IPS-18c (cell line): Measurements from ENCODE around the gene TRAPPC6A.

Experiments used
- H3K4me3 ChIP-seq: 2 replicates; pipeline ENCODE4 v1.7.0; 2013; ENCODE audit warnings: low read depth, mild to moderate bottlenecking, low read length, moderate library complexity; ENCODE audit not compliant: insufficient read depth
- H3K9me3 ChIP-seq: one replicate; pipeline ENCODE4 v1.6.1; 2013; ENCODE audit warnings: mild to moderate bottlenecking, low read length, moderate library complexity; ENCODE audit not compliant: control insufficient read depth, insufficient read depth

TRAPPC6A gene

DNA sequence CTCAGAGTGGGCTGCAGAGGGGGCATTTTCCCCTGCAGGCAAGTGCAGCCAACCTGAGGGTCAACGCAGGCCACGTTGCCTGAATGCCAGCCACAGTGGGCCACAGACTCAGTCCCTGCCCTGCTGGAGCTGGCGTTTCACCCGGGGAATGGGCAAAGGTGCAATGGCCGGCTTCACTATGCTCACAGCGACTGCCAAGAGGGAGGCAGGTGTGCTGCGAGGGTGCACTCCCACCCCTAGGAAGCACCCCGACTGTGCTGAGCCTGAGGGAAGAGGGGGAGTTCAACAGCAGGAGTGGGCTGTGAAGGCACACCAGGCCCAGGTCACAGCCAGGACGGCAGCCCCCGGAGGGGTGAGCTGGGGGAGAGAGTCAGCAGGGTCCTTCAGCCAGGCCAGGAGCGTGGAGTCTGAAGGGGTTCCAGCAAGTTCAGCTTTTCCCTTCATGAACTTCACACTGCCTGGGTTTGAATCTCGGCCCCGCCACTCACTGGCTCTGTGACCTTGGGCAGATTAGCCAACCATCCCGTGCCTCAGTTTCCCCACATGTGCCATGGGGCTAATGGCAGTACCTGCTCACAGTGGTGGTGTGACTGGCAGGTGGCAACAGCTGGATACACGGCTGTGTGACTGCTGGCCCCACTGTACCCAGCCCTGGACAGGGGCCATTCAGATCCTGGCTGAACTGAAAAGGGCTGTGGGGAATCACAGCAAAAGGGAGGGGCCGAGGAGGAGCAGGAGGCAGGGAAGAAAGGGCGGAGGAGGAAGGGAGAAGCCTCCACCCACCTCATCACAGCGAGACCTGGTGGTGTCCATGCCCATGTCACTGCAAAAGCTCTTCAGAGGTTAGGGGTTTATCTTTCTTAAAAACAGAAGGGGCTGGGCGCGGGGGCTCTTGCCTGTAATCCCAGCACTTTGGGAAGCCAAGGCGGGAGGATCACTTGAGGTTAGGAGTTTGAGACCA, 7.6 kb downstream of the TRAPPC6A start:
- H3K9me3 ChIP-seq, result no peaks in the 10 kb centered on the region
- no peak overlapping the region for H3K4me3 ChIP-seq

DNA sequence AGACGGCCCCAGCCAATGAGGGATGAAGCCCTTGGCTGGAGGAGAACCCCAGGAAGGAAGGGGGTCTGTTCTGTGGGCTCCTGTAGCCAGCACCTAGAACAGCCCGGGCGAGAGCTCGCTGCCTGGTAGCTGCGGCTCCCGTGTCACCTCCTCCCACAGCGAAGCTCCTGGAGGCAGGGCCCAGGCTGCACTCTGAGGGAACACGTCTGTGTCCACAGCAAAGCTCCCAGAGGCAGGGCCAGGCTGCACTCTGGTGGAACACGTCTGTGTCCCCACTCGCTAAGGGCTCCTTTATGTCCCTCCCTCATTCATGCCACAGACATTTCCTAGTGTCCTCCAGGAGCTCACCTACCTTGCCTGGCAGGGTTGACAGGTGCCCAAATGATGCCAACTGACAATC, 8.4 kb downstream of the TRAPPC6A start:
- no peak overlapping the region for H3K4me3 ChIP-seq
- no peaks in the 10 kb centered on the region for H3K9me3 ChIP-seq

DNA sequence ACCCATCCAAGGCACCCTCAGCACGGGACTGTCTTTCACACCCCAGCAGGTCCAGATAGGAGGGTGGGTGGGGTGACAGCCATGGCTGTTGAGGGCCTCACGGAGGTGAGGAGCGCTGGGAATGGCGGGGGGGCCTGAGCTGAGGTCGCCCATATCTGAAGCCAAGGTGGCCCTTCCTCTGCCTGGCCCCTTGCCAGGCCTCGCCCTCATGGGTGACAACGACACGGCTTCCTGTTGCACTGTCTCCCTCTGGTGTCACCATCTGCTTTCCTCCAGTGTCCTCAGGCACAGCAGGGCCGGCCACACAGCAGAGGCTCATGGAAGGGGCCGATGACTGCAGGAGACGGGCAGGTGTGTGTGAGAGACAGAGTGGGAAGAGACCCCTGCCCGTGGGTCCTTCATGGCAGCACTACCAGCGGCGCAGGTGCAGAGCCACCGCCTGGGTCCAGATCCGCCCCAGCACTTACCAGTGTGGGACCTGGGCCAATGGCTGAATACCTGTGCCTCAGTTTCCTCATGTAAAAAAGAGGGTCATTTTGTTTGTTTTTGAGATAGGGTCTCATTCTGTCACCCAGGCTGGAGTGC, 9.2 kb downstream of the TRAPPC6A start:
- no peaks in the 10 kb centered on the region for H3K9me3 ChIP-seq
- no peak overlapping the region for H3K4me3 ChIP-seq

DNA sequence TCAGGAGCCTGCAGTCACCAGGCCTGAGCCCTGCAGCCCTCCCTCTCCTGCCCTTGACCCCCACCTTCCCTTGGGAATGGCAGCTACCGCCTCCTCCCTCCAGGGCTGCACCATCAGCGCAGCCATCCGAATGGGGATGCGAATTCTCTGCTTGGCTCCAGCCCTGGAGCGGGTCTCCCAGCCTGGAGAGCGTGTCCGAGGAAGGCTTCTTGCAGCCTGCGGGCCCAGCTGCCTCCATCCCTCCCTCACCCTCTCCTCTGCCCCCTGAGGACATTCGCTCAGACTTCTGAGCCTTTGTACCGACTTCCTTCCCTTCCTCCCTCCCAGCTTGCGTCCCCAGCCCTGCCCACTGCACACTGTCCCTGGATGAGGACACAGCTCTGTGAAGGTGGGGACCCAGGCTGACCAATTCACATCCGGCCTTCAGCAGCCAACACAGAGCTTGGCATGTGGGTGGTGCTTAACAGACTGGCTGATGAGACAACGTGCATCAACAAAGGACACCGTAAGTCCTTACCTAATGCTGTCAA, 11.2 kb downstream of the TRAPPC6A start:
- no peaks in the 10 kb centered on the region for H3K9me3 ChIP-seq
- no peak overlapping the region for H3K4me3 ChIP-seq

DNA sequence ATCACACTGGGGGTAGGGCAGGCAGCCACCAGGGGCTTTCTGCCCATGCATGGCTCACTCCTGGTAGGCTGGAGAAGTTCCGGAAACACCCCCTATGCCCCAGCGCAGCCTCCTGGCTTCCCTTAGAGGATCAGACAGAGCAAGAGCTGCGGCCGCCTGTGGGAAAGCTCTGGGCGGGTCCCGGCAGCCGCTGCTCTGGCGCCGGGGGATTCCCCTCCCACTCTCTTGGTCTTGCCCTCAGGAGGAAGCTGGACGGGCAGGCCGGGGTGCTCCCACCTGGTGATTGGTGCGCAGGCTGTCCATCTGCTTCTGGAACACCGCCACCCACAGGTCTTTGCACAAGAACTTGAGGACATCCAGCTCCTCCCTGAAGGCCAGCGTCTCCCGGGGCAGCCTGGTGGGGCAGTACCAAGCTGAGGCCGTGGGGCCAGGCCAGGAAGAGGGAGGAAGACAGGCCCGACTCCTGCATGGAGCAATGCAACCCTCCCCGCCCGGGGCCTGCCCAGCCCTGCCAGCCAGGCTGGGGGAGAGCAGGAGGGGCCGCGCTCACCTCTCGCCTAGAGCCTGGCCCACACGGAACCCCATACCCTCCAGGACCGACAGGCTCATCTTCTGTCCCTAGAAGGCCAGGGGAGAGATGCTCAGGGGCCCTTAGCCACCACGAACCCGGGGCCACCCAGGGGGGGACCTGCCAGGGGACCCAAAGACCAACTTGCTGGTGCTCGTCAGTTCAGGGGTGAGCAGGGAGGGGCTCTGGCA, 13.3 kb downstream of the TRAPPC6A start:
- no peaks in the 10 kb centered on the region for H3K9me3 ChIP-seq
- H3K4me3 ChIP-seq, result no peak overlapping the region

DNA sequence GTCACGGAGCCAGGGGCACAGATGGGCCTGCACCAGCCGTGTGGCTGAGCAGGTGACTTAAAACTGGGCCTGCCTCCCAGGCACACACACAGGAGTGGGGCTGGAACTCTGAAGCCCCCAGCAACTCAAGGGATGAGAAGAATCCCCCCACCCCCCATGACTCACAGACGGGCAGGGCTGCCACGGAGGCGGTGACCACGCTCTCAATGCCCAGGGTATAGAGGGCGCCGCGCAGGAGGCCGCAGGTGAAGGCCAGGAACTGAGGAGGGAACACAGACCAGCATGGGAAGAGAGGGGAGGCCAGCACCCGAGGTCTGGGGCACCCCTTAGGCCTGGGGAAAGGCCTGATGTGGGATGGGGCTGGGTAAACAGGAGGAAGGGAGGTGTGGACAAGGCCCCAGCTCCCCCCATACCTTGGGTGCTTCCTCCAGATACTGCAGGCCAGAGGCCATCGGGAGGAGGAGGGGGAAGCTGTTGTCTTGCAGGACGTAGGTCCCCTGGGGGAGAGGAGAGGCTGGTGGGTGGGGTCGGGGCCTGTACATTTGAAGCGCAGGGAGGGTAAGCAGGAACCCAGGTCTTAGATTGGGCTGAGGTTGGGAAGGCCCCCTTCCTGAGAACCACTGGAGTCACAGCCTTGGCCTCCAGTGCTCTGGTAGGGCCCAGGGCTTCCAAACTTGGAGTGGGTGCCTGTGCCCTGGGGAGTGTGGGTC, 14.1 kb downstream of the TRAPPC6A start:
- Histone ChIP-seq H3K4me3 (no peak overlapping the region), H3K9me3 (no peaks in the 10 kb centered on the region)

DNA sequence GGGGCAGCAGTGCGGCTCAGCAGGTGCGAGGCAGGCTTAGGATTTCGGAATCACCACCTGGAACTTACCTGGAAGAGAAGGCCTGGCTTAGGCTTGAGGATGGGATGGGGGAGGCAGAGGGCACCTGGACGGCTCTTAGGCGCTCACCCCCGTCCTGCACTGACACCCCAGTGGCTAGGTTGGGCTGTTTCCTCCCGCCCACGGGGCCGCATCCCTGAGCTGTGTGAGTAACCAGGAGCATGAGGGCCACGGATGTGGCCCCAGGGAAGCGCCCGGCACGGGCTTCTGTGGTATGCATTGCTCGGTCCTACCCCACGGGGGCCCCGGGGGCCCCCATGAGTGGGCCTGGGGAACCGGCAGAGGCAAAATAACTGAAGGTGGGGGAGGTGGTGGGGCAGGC, 14.9 kb downstream of the TRAPPC6A start:
- Histone ChIP-seq H3K9me3 (no peaks in the 10 kb centered on the region), H3K4me3 (no peak overlapping the region)

DNA sequence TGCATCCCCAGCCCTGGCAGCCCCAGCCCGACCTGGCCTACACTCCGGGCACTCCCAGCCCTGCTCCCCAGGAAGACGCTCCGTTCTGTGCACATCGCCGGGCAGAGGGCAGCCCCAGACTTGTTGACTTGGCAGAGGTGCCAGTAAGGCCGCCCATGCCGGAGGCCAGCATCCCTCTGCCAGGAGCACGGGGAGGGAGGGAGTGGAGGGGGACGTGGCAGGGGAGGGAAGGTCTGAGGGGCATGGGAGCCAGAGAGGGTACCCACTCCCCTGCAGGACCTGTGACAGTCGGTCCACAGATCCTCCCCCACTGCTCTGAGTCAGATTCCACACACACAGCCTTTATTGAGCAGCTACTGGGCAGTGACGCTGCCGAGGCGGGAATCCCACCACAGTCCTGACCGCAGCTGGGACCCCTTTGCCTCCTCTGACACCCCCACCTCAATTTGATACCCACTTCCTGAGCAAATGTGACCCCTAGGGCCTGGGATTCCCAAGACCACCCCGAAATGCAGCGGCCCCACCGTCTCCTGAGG, 15.4 kb downstream of the TRAPPC6A start:
- Histone ChIP-seq H3K9me3 (no peaks in the 10 kb centered on the region), H3K4me3 (no peak overlapping the region)

DNA sequence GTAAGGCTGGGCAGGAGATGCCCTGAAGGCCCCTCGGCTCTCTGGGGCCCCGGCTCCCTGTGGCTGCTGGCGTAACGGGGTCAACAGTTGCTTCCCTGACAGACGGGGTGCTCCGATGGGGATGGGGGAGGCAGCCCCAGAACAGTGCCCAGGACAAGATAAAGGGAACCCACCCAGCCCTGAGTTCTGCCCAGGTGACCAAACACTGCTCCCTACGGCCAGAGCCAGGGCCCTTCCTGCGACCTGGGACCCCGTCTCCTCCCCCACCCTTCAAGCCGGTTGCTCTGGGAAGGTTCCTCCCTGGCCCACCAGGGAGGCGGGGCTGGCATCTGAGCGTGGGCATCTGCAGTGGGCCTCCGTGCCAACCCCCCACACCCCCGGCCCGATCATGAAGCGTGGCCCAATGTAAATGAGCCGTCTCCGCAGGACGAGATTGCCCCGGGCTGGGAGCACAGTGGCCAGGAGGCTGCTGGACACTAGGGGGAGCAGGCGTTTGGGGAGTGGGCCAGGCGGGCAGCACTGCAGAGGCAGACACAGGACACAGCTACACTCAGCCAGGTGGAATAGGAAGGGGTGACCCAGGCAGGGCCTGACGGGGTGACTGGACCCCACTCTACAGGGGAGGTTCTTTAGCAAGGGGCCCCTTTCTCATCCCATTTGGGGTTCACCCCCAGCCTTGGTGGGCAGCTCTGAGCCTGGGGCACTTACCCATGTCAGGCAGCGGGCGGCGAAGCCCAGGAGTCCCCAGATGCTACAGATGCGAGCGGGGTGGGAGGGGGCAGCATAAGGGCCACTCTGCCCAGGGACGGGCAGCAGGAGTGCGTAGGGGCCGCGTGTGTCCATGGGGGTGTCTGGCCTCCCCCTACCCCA, 16.1 kb downstream of the TRAPPC6A start:
- no peaks in the 10 kb centered on the region for H3K9me3 ChIP-seq
- H3K4me3 ChIP-seq, result no peak overlapping the region; the same call in 1 of the 2 replicates

DNA sequence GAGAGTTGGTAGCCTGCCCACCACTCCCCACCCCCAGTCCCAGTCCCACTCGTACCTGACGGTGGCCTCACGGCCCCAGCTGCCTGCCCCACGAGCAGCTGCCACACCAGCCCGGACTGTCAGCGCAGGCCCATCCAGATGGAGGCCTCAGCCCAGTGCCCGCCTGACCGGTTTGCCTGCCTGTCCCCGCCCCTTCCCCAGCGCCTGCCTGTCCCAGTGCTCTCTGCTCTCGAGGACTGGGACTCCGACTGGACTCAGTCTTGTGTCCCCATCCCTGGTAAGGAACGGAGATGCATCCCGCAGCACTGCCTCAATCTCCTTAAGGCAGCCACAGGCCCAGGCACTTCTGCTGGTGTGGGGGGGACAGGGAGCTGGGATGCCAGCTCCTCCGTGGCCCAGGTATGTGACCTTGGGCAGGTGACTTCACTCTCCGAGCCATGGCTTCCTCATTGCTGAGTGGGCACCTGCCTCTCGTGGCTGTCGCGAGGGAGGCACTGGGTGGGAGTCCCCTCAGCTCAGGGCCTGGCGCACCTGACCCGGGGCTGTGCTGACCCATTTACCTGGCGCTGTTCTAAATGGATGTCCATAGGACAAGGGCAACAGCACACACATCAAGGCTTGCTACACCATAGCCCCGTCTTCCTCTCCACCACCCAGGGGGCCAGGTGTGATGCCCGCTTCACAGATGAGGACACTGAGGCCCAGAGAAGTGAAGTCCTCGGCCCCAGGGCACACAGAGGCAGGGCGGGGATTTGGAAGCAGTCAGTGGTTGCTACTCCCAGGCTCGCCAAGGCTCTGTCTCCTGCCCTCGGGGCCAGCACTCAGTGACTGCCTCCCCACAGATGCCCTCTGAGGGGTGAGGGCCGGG, 16.9 kb downstream of the TRAPPC6A start, which contains the start of gene NKPD1:
NKPD1 (minus strand) TSS at position 113 of the 868 bp plus-strand sequence. CDS start 832 bp downstream, outside the sequence.
- H3K9me3 ChIP-seq, result no peaks in the 10 kb centered on the region
- no peak within 1 kb of the TSS; the same call in 1 of the 2 replicates for H3K4me3 ChIP-seq

DNA sequence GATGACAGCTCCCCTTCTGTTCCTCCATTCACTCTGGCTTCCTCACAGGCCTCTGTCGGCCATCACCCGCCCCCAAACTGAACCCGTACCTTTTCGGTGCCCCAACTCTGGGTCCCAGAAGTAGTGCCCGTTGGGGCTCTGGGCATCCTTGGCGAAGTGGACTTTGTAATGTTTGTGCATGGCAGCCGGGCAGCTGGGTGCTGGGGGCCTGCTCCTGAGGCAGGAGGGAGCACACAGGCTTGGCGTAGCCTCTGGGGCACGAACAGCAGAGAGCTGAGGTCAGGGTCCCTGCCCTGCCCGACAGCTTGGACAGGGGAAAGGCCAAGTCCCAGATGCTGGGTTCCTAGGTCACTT, 18.1 kb downstream of the TRAPPC6A start:
- Histone ChIP-seq H3K9me3 (no peaks in the 10 kb centered on the region), H3K4me3 (no peak overlapping the region)

DNA sequence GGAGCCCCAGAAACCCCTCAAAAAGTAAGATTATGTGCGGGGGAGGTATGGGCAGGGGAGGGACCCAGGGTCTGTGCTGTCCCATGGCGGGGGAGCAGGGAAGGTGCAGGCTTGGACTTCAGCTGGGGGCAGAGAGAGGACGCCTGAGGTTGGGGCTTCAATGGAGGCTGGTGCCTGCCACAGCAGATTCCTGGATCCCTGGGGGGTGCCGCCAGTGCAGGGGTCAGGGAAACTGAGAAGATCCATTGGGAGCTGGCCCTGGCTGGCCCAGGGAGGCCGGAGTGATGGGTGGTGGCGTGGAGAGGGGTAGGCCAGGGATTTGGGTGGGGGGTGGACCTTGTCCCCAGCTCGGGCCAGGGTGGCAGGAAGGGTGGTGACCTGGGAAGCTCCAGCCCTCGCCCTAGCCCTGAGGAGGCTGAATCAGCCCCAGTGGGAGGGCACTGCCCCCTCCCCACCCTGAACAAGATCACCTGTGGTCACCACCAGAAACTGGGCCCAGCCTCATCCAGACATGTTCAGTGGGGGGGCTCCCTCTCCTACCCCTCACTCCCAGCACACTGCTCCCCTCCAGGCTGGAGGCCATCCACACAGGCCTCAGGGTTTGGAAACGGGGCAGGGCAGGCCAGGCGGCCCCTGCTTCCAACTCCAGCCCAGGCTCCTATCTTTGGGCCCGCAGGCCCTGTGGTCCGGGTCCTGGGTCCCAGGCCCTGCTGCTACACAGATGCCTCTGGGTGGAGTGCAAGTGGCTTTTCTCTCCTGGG, 18.6 kb downstream of the TRAPPC6A start:
- Histone ChIP-seq H3K4me3 (no peak overlapping the region), H3K9me3 (no peaks in the 10 kb centered on the region)

DNA sequence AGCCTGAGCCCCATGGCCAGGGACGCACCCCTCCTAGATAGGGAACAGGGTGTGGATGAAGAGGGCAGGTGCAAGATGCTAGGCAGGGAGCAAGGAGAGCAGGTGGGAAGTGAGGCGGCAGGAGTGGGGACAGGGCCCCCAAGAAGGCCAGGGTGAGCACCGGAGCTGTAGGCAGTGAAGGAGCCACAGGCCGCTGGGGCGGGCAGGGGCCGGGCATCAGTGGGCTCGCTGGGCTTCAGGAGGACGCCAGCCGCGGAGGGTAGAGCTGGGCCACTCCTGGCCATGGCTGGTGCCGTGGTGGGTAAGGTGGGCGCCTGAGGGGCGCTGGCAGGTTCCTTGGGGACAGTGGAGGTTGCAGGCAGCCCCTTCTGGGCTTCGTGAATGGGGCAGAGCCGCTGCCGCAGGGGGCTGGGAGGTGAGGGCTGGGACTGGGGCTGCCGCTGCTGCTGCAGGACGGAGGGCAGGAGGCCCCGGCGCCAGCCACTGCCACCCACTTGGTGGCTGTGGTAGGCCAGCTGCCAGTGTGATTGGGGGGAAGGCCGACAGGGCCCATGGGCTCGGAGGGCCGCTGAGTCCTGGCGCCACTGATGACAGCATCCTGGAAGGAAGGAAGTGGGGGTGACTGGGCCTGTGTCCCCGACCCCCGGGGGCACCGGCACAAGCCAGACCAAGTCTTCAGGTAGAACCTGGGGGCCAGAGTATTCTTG, 19.4 kb downstream of the TRAPPC6A start:
- no peaks in the 10 kb centered on the region for H3K9me3 ChIP-seq
- H3K4me3 ChIP-seq, result no peak overlapping the region

DNA sequence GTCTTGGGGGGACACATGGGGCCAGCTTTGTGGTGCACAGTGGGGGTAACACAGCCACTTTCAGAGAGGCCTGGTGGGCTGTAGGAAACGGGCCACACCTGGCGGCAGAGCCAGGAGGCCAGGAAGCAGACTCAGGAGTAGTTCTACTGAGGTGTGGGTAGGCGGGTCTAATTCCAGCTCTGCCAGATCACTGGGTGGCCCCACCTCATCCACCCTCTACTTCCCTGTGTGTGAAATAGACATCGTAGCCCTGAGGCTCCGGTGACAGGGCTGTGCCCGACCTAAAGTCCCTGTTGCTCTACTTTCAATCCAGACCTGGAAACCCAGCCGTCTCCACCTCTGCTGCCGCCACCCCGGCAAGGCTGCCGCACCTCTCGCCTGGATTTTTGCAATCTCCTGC, 21.3 kb downstream of the TRAPPC6A start:
- no peaks in the 10 kb centered on the region for H3K9me3 ChIP-seq
- no peak overlapping the region for H3K4me3 ChIP-seq
